Tibial artery (tissue), 4 donors: ENCODE results near the gene ZIC5.

Experiments used
- DNase-seq, 2 donors: peaks; one replicate each; pipeline ENCODE4 v3.0.0-alpha.2; 2019
- H3K27ac ChIP-seq, 2 donors: fragments of 200-600 bp; sonication (generic) in 1 of 2; 1 replicate in 1 of 2; 2 replicates in 1 of 2; pipeline ENCODE4 v1.5.1; 2018 to 2019; ENCODE audit warnings: mild to moderate bottlenecking in 1 of 2
- H3K27me3 ChIP-seq, 2 donors: fragments of 200-600 bp; sonication (generic) in 1 of 2; one replicate each; pipeline versions ENCODE4 v1.5.1 to v1.6.0; 2016 to 2019
- H3K36me3 ChIP-seq, 3 donors: fragments of 200-600 bp; sonication (generic) in 2 of 3; one replicate each; pipeline ENCODE4 v1.5.1; 2016 to 2019; ENCODE audit warnings: mild to moderate bottlenecking in 2 of 3
- H3K4me1 ChIP-seq, 4 donors: fragments of 200-600 bp; sonication (generic) in 2 of 4; 1 replicate in 3 of 4; 2 replicates in 1 of 4; pipeline ENCODE4 v1.5.1; 2016 to 2019
- H3K4me3 ChIP-seq, 2 donors: fragments of 200-600 bp; sonication (generic) in 1 of 2; 1 replicate in 1 of 2; 2 replicates in 1 of 2; pipeline ENCODE4 v1.5.1; 2018 to 2019; ENCODE audit warnings: mild to moderate bottlenecking in 2 of 2
- H3K9me3 ChIP-seq, 3 donors: fragments of 200-600 bp; sonication (generic) in 1 of 3; one replicate each; pipeline ENCODE4 v1.5.1; 2016 to 2019
- CTCF ChIP-seq, 2 experiments: fragments of 200-600 bp in 1 of 2; fragments of 450-650 bp in 1 of 2; IDR thresholded peaks; one replicate each; pipeline ENCODE4 v1.5.1; 2017 to 2019; ENCODE audit warnings: antibody characterized with exemption in 2 of 2, mild to moderate bottlenecking in 1 of 2, moderate library complexity in 1 of 2
- intact Hi-C: fragments of 100-400 bp; cut with DNase I; formaldehyde crosslinking; loops from one replicate; pipeline ENCODE4 v1.15.0; 2023; ENCODE audit warnings: low total_unique reads

Gene ZIC5

GRCh38 chr13:99913167-99913566 is 58.4 kb downstream of the ZIC5 start:
- no peaks in the 10 kb centered on the region for H3K9me3 ChIP-seq
- H3K36me3 ChIP-seq, result no peaks in the 10 kb centered on the region
- TF ChIP-seq CTCF (IDR thresholded peaks at IDR 0.05), result no peak
- H3K4me1 ChIP-seq, result no peaks in the 10 kb centered on the region
- peaks cover 0 to 43% of the 10 kb centered on the region in 2 donors for H3K27me3 ChIP-seq
- no peak overlapping the region for H3K4me3 ChIP-seq
- intact Hi-C loops, result loop anchor here (10.0 kb wide), 2 partner anchors 258 to 602 kb away; no protein-coding TSS in a partner anchor
- no peak for DNase-seq
- no peak overlapping the region for H3K27ac ChIP-seq
